ENCODE results near the gene MEI1.
A peak's percentile ranks its signal among the peaks of the same experiment; 100 is the strongest.

Gene MEI1

GRCh38 chr22:41746567-41747400, 47.5 kb downstream of the MEI1 start:
- DNase-seq (ENCODE audit: extremely low read depth, low read depth) = peak; percentile 49
- TF ChIP-seq CTCF (IDR thresholded peaks at IDR 0.05; ENCODE audit: low read depth, low read length) = peak; percentile 91

- no peak for DNase-seq (ENCODE audit: extremely low read depth, low read depth)
- no peak for TF ChIP-seq CTCF (IDR thresholded peaks at IDR 0.05; ENCODE audit: low read depth, low read length)
These were observed 53.0 kb downstream of the MEI1 start for GRCh38 chr22:41752011-41752970.

DNA sequence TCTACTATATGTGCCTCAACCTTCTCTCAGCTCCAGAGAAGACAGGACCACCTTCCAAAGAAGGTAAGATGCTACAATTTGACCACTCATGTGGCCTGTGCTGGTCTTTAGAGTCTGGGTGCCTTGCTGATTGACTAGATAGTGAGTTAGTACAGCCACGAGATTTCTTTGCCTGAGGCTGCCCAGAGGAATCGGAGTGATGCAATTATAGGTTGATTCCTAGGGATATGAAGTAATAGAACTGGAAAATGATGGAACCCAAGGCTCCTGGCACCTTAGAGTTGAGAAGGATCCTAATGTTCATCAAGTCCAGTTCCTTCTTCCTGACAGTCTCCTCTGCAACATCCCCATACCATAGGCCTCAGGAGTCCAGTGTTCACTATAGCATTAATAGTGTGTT, 54.7 kb downstream of the MEI1 start:
- TF ChIP-seq CTCF (IDR thresholded peaks at IDR 0.05; ENCODE audit: low read depth, low read length) = no peak
- DNase-seq (ENCODE audit: extremely low read depth, low read depth) = no peak

DNA sequence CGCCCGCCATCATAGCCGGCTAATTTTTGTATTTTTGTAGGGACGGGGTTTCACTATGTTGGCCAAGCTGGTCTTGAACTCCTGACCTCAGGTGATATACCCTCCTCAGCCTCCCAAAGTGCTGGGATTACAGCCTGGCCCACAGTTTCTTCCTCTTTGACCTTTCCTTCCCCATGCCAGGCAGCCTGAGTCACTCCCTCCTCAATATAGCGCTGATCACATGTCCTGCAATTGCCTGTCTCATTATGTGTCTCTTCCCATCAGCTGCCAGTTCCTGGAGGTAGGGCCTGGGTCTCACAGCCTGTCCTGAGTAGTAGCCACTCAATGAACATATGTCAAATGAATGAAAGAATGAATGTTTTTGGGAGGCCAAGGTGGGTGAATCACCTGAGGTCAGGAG, 58.2 kb downstream of the MEI1 start:
- no peak for TF ChIP-seq CTCF (IDR thresholded peaks at IDR 0.05; ENCODE audit: low read depth, low read length)
- DNase-seq (ENCODE audit: extremely low read depth, low read depth) = no peak

DNA sequence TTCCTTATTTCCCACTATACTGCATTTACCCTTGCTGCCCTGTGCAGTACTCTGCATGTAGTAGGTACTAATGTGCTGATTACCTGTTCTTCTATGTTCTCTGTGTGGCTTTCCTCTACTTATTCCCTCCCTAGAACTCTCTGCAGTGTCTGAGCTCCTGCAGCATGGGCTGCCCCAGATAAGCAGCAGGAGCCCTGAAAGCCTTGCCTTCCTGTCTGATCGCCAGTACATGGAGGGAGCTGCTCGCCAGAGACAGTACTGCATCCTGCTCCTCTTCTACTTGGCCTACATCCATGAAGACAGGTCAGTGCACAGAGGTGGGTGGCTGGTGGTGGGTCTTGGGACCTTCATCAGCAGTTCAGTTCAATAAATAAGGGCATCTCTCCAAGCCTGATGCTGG, 58.9 kb downstream of the MEI1 start:
- no peak for DNase-seq (ENCODE audit: extremely low read depth, low read depth)
- TF ChIP-seq CTCF (IDR thresholded peaks at IDR 0.05; ENCODE audit: low read depth, low read length) = no peak

DNA sequence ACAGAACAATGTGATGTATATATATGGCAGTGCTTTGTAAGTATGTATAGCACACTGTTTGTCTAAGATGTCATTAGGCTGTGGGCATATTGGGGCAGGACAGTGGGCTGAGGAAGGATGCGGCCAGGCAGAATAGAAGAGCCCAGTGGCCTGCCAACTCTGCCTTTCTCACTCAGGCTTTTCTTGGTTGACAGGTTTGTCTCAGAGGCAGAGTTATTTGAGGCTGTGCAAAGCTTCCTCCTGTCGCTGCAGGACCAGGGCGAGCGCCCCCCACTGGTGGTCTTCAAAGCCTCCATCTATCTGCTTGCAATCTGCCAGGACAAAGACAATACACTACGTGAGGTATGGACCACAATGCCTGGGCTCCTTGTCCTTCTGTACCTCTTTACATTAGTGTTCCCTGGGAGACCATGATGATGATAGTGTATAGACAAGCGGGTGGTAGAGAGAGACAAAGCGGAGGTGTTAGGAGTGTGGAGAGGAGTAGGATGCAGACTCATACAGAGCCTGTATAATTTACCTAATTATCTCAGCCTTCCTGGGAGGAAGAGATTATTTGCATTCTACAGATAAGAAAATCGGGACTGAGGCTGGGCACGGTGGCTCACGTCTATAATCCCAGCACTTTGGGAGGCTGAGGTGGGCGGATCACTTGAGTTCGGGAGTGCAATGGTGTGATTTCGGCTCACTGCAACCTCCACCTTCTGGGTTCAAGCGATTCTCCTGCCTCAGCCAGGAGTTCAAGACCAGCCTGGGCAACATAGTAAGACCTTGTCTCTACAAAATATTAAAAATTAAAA, 63.9 kb downstream of the MEI1 start:
- DNase-seq (ENCODE audit: extremely low read depth, low read depth) = no peak
- peak; percentile 26 for TF ChIP-seq CTCF (IDR thresholded peaks at IDR 0.05; ENCODE audit: low read depth, low read length)

All from AG09319 (cell line).